ENCODE data around the gene UBALD2.
"Not testable (repeated sequence)": the region's sequence is repeated elsewhere in the genome, so short reads cannot be mapped to it uniquely, and the experiment has no call there.

Gene UBALD2

GRCh38 chr17:76266244-76266938, 1.2 kb downstream of the UBALD2 start:
- WGBS (ENCODE audit: insufficient coverage, insufficient read length): no CpG with 5 or more reads among the region's 12 CpGs
- no peak for DNase-seq (ENCODE audit: low read depth, low spot score)
- no peaks in the 10 kb centered on the region for H3K36me3 ChIP-seq (ENCODE audit: control insufficient read depth, insufficient read depth, low read length)
- no peaks in the 10 kb centered on the region for H3K27me3 ChIP-seq (ENCODE audit: control insufficient read depth, insufficient read depth, low read length)
- H3K4me3 ChIP-seq (ENCODE audit: low read length): peak overlapping the region; percentile 95; the same call in 1 of the 2 replicates
- peaks cover 8% of the 10 kb centered on the region for H3K4me1 ChIP-seq (ENCODE audit: control insufficient read depth, insufficient read depth, low read length)
- no peaks in the 10 kb centered on the region for H3K9me3 ChIP-seq (ENCODE audit: control insufficient read depth, insufficient read depth, low read length)
- no peak overlapping the region for H3K27ac ChIP-seq (ENCODE audit: low read length)

GRCh38 chr17:76267051-76267576, 2.0 kb downstream of the UBALD2 start:
- Histone ChIP-seq H3K4me3 (ENCODE audit: low read length) (no peak overlapping the region), H3K36me3 (ENCODE audit: control insufficient read depth, insufficient read depth, low read length) (no peaks in the 10 kb centered on the region), H3K27ac (ENCODE audit: low read length) (no peak overlapping the region), H3K4me1 (ENCODE audit: control insufficient read depth, insufficient read depth, low read length) (peaks cover 11% of the 10 kb centered on the region), H3K27me3 (ENCODE audit: control insufficient read depth, insufficient read depth, low read length) (no peaks in the 10 kb centered on the region), H3K9me3 (ENCODE audit: control insufficient read depth, insufficient read depth, low read length) (no peaks in the 10 kb centered on the region)
- WGBS (ENCODE audit: insufficient coverage, insufficient read length): no CpG with 5 or more reads among the region's 4 CpGs
- no peak for DNase-seq (ENCODE audit: low read depth, low spot score)

- DNase-seq (ENCODE audit: low read depth, low spot score); H3K36me3 ChIP-seq (ENCODE audit: control insufficient read depth, insufficient read depth, low read length); H3K27ac ChIP-seq (ENCODE audit: low read length); H3K27me3 ChIP-seq (ENCODE audit: control insufficient read depth, insufficient read depth, low read length); H3K9me3 ChIP-seq (ENCODE audit: control insufficient read depth, insufficient read depth, low read length); H3K4me3 ChIP-seq (ENCODE audit: low read length): not testable (repeated sequence)
- no CpG with 5 or more reads among the region's 13 CpGs for WGBS (ENCODE audit: insufficient coverage, insufficient read length)
- peaks cover 14% of the 10 kb centered on the region for H3K4me1 ChIP-seq (ENCODE audit: control insufficient read depth, insufficient read depth, low read length)
Observed at GRCh38 chr17:76267581-76268001, 2.4 kb downstream of the UBALD2 start.

- H3K27ac ChIP-seq (ENCODE audit: low read length): no peak overlapping the region
- no CpG with 5 or more reads among the region's 9 CpGs for WGBS (ENCODE audit: insufficient coverage, insufficient read length)
Observed at GRCh38 chr17:76268015-76268749, 3.0 kb downstream of the UBALD2 start.

GRCh38 chr17:76268991-76269981, 4.1 kb downstream of the UBALD2 start:
- Histone ChIP-seq H3K27ac (ENCODE audit: low read length) (no peak overlapping the region), H3K4me3 (ENCODE audit: low read length) (no peak overlapping the region), H3K27me3 (ENCODE audit: control insufficient read depth, insufficient read depth, low read length) (no peaks in the 10 kb centered on the region), H3K36me3 (ENCODE audit: control insufficient read depth, insufficient read depth, low read length) (no peaks in the 10 kb centered on the region), H3K4me1 (ENCODE audit: control insufficient read depth, insufficient read depth, low read length) (peaks cover 14% of the 10 kb centered on the region), H3K9me3 (ENCODE audit: control insufficient read depth, insufficient read depth, low read length) (no peaks in the 10 kb centered on the region)
- DNase-seq (ENCODE audit: low read depth, low spot score): no peak
- no CpG with 5 or more reads among the region's 12 CpGs for WGBS (ENCODE audit: insufficient coverage, insufficient read length)

More at GRCh38 chr17:76268015-76268749, 3.0 kb downstream of the UBALD2 start:
- DNase-seq (ENCODE audit: low read depth, low spot score): no peak
- Histone ChIP-seq H3K4me1 (ENCODE audit: control insufficient read depth, insufficient read depth, low read length) (peaks cover 14% of the 10 kb centered on the region), H3K9me3 (ENCODE audit: control insufficient read depth, insufficient read depth, low read length) (no peaks in the 10 kb centered on the region), H3K27me3 (ENCODE audit: control insufficient read depth, insufficient read depth, low read length) (no peaks in the 10 kb centered on the region), H3K4me3 (ENCODE audit: low read length) (no peak overlapping the region), H3K36me3 (ENCODE audit: control insufficient read depth, insufficient read depth, low read length) (no peaks in the 10 kb centered on the region)

- no peak overlapping the region for H3K4me3 ChIP-seq (ENCODE audit: low read length)
- DNase-seq (ENCODE audit: low read depth, low spot score): no peak
- no CpG with 5 or more reads among the region's 26 CpGs for WGBS (ENCODE audit: insufficient coverage, insufficient read length)
- peaks cover 14% of the 10 kb centered on the region for H3K4me1 ChIP-seq (ENCODE audit: control insufficient read depth, insufficient read depth, low read length)
- H3K27ac ChIP-seq (ENCODE audit: low read length): no peak overlapping the region
- H3K9me3 ChIP-seq (ENCODE audit: control insufficient read depth, insufficient read depth, low read length): no peaks in the 10 kb centered on the region
- H3K27me3 ChIP-seq (ENCODE audit: control insufficient read depth, insufficient read depth, low read length): no peaks in the 10 kb centered on the region
- H3K36me3 ChIP-seq (ENCODE audit: control insufficient read depth, insufficient read depth, low read length): no peaks in the 10 kb centered on the region; the same call in 1 of the 2 replicates
Observed at GRCh38 chr17:76270127-76270592, 5.0 kb downstream of the UBALD2 start.

- H3K27ac ChIP-seq (ENCODE audit: low read length): no peak overlapping the region
- WGBS (ENCODE audit: insufficient coverage, insufficient read length): no CpG with 5 or more reads among the region's 14 CpGs
- H3K9me3 ChIP-seq (ENCODE audit: control insufficient read depth, insufficient read depth, low read length): no peaks in the 10 kb centered on the region
- peaks cover 14% of the 10 kb centered on the region for H3K4me1 ChIP-seq (ENCODE audit: control insufficient read depth, insufficient read depth, low read length)
- no peaks in the 10 kb centered on the region for H3K27me3 ChIP-seq (ENCODE audit: control insufficient read depth, insufficient read depth, low read length)
- no peaks in the 10 kb centered on the region; the same call in 1 of the 2 replicates for H3K36me3 ChIP-seq (ENCODE audit: control insufficient read depth, insufficient read depth, low read length)
- DNase-seq (ENCODE audit: low read depth, low spot score): no peak
- no peak overlapping the region for H3K4me3 ChIP-seq (ENCODE audit: low read length)
Observed at GRCh38 chr17:76270770-76271668, 5.9 kb downstream of the UBALD2 start.

GRCh38 chr17:76271669-76272540, 6.8 kb downstream of the UBALD2 start:
- WGBS (ENCODE audit: insufficient coverage, insufficient read length): no CpG with 5 or more reads among the region's 38 CpGs
- peaks cover 12% of the 10 kb centered on the region for H3K4me1 ChIP-seq (ENCODE audit: control insufficient read depth, insufficient read depth, low read length)
- no peak overlapping the region for H3K4me3 ChIP-seq (ENCODE audit: low read length)
- no peaks in the 10 kb centered on the region for H3K9me3 ChIP-seq (ENCODE audit: control insufficient read depth, insufficient read depth, low read length)
- H3K36me3 ChIP-seq (ENCODE audit: control insufficient read depth, insufficient read depth, low read length): no peaks in the 10 kb centered on the region; the same call in 1 of the 2 replicates
- no peaks in the 10 kb centered on the region for H3K27me3 ChIP-seq (ENCODE audit: control insufficient read depth, insufficient read depth, low read length)
- no peak overlapping the region for H3K27ac ChIP-seq (ENCODE audit: low read length)
- no peak for DNase-seq (ENCODE audit: low read depth, low spot score)
